22Rv1 (cell line): Measurements from ENCODE around the gene AMZ1.

ENCODE experiments used
- CTCF ChIP-seq: fragments of 450-650 bp; IDR thresholded peaks from 2 replicates; pipeline ENCODE4 v1.5.1; 2017; ENCODE audit warnings: mild to moderate bottlenecking
- ZFX ChIP-seq: fragments of 450-650 bp; IDR thresholded peaks from 2 replicates; pipeline ENCODE4 v1.6.1; 2017; ENCODE audit warnings: antibody characterized with exemption, borderline replicate concordance

- TF ChIP-seq CTCF (no peak), ZFX (no peak)
Observed at GRCh38 chr7:2754912-2755311, 66.9 kb downstream of the AMZ1 start.
